ENCODE results near the gene MOK.

MOK gene

GRCh38 chr14:102205560-102205959 lies 99.4 kb downstream of the MOK start:
- DNase-seq (ENCODE audit: low spot score), result no peak

- no peak for DNase-seq (ENCODE audit: low spot score)
Measured at GRCh38 chr14:102203382-102203781, 101.6 kb downstream of the MOK start.

GRCh38 chr14:102202944-102203343 lies 102.0 kb downstream of the MOK start:
- no peak for DNase-seq (ENCODE audit: low spot score)

- no peak for DNase-seq (ENCODE audit: low spot score)
Measured at GRCh38 chr14:102201776-102202175, 103.2 kb downstream of the MOK start.

- DNase-seq (ENCODE audit: low spot score), result no peak
Measured at GRCh38 chr14:102201353-102201738, 103.6 kb downstream of the MOK start.

GRCh38 chr14:102200690-102201352 lies 104.1 kb downstream of the MOK start:
- no peak for DNase-seq (ENCODE audit: low spot score)

- no peak for DNase-seq (ENCODE audit: low spot score)
Measured at GRCh38 chr14:102197317-102197853, 107.6 kb downstream of the MOK start.

GRCh38 chr14:102196902-102197230 lies 108.1 kb downstream of the MOK start:
- DNase-seq (ENCODE audit: low spot score), result no peak

- no peak for DNase-seq (ENCODE audit: low spot score)
Measured at GRCh38 chr14:102196039-102196901, 108.7 kb downstream of the MOK start.

GRCh38 chr14:102195446-102195845 lies 109.5 kb downstream of the MOK start:
- DNase-seq (ENCODE audit: low spot score), result no peak

- DNase-seq (ENCODE audit: low spot score), result no peak
Measured at GRCh38 chr14:102194856-102195255, 110.1 kb downstream of the MOK start.

- DNase-seq (ENCODE audit: low spot score), result no peak
Measured at GRCh38 chr14:102192840-102193502, 112.0 kb downstream of the MOK start.

GRCh38 chr14:102189874-102190273 lies 115.1 kb downstream of the MOK start:
- DNase-seq (ENCODE audit: low spot score), result no peak

GRCh38 chr14:102188187-102188586 lies 116.8 kb downstream of the MOK start:
- DNase-seq (ENCODE audit: low spot score), result no peak

GRCh38 chr14:102187568-102188001 lies 117.4 kb downstream of the MOK start:
- DNase-seq (ENCODE audit: low spot score), result no peak

- no peak for DNase-seq (ENCODE audit: low spot score)
Measured at GRCh38 chr14:102187044-102187443, 117.9 kb downstream of the MOK start.

- DNase-seq (ENCODE audit: low spot score), result no peak
Measured at GRCh38 chr14:102185360-102185759, 119.6 kb downstream of the MOK start.

- no peak for DNase-seq (ENCODE audit: low spot score)
Measured at GRCh38 chr14:102184316-102185035, 120.5 kb downstream of the MOK start.

- DNase-seq (ENCODE audit: low spot score), result no peak
Measured at GRCh38 chr14:102183886-102184285, 121.1 kb downstream of the MOK start.

GRCh38 chr14:102182936-102183619 lies 121.9 kb downstream of the MOK start:
- no peak for DNase-seq (ENCODE audit: low spot score)

GRCh38 chr14:102182190-102182589 lies 122.8 kb downstream of the MOK start:
- no peak for DNase-seq (ENCODE audit: low spot score)

- DNase-seq (ENCODE audit: low spot score), result no peak
Measured at GRCh38 chr14:102181187-102181586, 123.8 kb downstream of the MOK start.
